ENCODE measurements around the gene PGBD2. TPM values are rescaled to one million over a fixed set of nuclear protein-coding genes. Genes with fewer than 3 reads are reported as not detected.
"Not testable (repeated sequence)": the region's sequence is repeated elsewhere in the genome, so short reads cannot be mapped to it uniquely, and the experiment has no call there.

Gene PGBD2
- total RNA-seq, 1 experiment from 2014 or later, result 5.7 TPM

DNA sequence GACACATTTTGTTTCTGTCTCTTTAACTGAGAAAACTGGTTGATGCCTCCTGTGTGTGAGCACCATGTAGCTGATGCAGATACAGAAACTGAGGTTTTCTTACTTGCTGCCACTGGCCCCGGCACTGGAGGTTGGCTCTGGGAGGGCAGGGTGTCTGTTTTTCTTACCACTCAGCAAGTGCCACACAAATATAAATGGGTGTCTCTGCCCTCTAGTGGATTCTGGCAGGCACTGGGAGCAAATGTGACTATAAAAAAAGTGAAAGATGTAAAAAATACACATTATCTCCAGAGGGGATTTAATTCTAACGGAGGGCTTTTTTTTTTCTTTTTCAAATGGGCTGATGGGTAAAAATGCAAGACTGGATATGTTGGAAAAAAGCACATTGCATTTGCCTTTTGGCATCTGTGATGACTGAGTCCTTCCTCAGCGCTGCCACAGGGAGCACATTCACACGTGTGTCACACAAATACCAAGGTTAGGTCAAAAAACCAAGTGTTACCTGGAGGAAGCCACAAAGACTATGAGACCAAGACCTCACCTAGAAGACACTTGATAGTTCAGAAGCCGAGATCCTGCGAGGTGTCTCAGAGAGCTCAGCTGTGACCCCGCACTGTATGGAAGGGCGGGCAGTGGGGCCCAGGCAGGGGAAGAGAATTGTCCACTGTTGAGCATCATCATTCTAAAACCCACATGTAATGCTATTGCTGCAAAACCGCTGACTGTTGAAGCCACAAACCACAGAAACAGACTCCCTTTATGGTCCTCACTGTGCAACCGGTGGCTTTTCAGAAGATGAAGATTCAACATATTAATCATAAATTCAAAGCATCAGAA, 18.9 kb downstream of the PGBD2 start:
- Histone ChIP-seq H3K27me3 (replicated peaks; ENCODE audit: insufficient read depth, low read depth, low read length, poor library complexity) (no peaks in the 10 kb centered on the region), H3K4me3 (ENCODE audit: low read depth, low read length, poor library complexity, severe bottlenecking) (no peak overlapping the region), H3K27ac (ENCODE audit: low read depth, low read length, poor library complexity, severe bottlenecking) (no peak overlapping the region), H3K4me1 (ENCODE audit: insufficient read depth, low read length, poor library complexity, severe bottlenecking) (no peaks in the 10 kb centered on the region), H3K36me3 (ENCODE audit: insufficient read depth, low read length, poor library complexity, severe bottlenecking) (no peaks in the 10 kb centered on the region), H3K9me3 (ENCODE audit: low read depth, low read length, poor library complexity, severe bottlenecking) (no peaks in the 10 kb centered on the region)
- peak; percentile 77 for DNase-seq (ENCODE audit: low spot score)
- CTCF ChIA-PET, result no interaction called here
- no TSS peak for BruUV-seq (replicated peaks)
- peak; percentile 78 for TF ChIP-seq CTCF (conservative IDR thresholded peaks at IDR 0.05; ENCODE audit: low read depth, low read length)
- no peak for TF ChIP-seq EZH2 (IDR thresholded peaks at IDR 0.05; ENCODE audit: borderline replicate concordance, low read depth, low read length, poor library complexity, severe bottlenecking)
- intact Hi-C loops (cut with micrococcal nuclease; ENCODE audit: unreplicated experiment), result no loop called here
- POLR2A ChIA-PET (ENCODE audit: low non-redundant PET), result no interaction called here

DNA sequence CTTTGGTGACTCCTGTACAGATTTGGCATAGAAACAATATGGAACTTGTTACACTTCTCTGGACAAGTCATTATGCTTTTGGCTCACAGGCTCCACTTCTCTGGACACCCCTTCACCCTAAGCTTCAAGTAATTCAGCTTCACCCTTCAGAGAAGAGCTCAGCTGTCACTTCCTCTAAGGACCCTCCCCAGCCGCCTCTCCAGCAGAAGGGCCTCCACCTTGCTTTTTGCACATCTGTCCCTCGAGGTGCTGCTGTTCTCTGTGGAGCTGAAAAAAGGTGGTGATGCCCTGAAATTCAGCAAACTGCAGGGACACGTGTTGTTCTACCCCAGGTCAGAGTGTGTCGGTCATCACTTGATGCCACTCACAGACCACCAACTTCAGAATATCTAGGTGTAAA, 19.8 kb downstream of the PGBD2 start:
- CTCF ChIA-PET, result interaction anchor here (0.6 kb wide), 1 partner anchor 19 kb away, joined by 3 read pairs; no protein-coding TSS in a partner anchor
- H3K4me3 ChIP-seq (ENCODE audit: low read depth, low read length, poor library complexity, severe bottlenecking); H3K9me3 ChIP-seq (ENCODE audit: low read depth, low read length, poor library complexity, severe bottlenecking); POLR2A ChIA-PET (ENCODE audit: low non-redundant PET); intact Hi-C loops (cut with micrococcal nuclease; ENCODE audit: unreplicated experiment); H3K27me3 ChIP-seq (replicated peaks; ENCODE audit: insufficient read depth, low read depth, low read length, poor library complexity); H3K27ac ChIP-seq (ENCODE audit: low read depth, low read length, poor library complexity, severe bottlenecking); BruUV-seq (replicated peaks); H3K4me1 ChIP-seq (ENCODE audit: insufficient read depth, low read length, poor library complexity, severe bottlenecking); H3K36me3 ChIP-seq (ENCODE audit: insufficient read depth, low read length, poor library complexity, severe bottlenecking); DNase-seq (ENCODE audit: low spot score): not testable (repeated sequence)

DNA sequence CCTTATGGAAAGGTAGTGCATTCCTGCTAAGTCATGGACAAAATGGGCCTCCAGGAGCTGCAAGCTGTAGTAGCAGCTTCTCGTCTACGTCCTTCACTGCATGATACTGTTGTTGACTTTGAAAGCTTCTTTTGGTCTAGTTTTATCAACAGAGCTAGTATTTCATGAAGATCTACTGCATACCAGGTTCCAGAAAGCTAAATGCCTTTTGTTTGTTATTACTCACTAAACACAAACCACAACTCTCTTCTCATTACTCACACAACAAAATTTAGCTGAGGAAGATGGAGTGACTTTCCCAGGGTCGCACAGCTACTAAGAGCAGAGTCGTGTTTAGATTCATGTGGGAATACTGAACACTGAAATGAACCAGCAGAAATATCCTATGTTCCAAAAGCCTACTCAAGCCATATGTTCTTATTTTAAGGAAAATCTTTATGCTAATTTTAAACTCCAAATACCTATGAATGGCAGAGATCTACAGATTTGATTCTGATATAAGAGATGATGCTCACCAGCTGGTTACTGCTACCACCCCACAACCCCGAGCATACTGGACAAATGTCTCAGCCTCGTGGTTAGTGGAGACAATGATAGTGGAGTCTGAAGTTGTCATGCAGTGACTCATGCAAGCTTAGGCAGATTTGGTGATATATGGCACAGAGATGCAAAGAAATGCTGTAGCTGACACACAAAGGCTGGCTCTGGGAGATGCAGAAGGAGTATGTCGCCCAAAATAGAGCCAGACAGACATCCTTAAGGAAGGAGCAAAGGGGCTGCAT, 20.6 kb downstream of the PGBD2 start:
- Histone ChIP-seq H3K4me1 (ENCODE audit: insufficient read depth, low read length, poor library complexity, severe bottlenecking) (no peaks in the 10 kb centered on the region), H3K27ac (ENCODE audit: low read depth, low read length, poor library complexity, severe bottlenecking) (no peak overlapping the region), H3K27me3 (replicated peaks; ENCODE audit: insufficient read depth, low read depth, low read length, poor library complexity) (no peaks in the 10 kb centered on the region), H3K9me3 (ENCODE audit: low read depth, low read length, poor library complexity, severe bottlenecking) (no peaks in the 10 kb centered on the region), H3K36me3 (ENCODE audit: insufficient read depth, low read length, poor library complexity, severe bottlenecking) (no peaks in the 10 kb centered on the region), H3K4me3 (ENCODE audit: low read depth, low read length, poor library complexity, severe bottlenecking) (no peak overlapping the region)
- BruUV-seq (replicated peaks), result no TSS peak
- DNase-seq (ENCODE audit: low spot score), result no peak
- POLR2A ChIA-PET (ENCODE audit: low non-redundant PET), result no interaction called here
- TF ChIP-seq CTCF (conservative IDR thresholded peaks at IDR 0.05; ENCODE audit: low read depth, low read length) (no peak), EZH2 (IDR thresholded peaks at IDR 0.05; ENCODE audit: borderline replicate concordance, low read depth, low read length, poor library complexity, severe bottlenecking) (no peak)
- CTCF ChIA-PET, result interaction anchor here (0.6 kb wide), 1 partner anchor 20 kb away, joined by 3 read pairs; no protein-coding TSS in a partner anchor
- intact Hi-C loops (cut with micrococcal nuclease; ENCODE audit: unreplicated experiment), result no loop called here

DNA sequence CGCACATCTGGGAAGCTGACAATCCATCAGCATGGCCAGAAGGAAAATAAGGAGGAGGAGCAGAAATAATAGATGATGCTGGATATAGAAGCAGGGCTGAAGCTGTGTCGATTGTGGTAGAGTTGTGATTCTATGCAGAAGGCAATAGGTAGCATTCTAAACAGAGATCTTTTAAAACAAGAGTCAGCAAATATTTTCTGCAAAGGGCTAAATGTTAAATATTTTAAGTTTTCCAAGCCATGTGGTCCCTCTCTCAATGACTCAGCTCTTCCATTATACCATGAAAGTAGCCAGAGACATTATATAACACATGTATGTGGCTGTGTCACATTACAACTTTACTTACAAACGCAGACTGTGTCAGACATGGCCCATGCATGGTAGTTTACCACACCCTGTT, 21.2 kb downstream of the PGBD2 start:
- H3K36me3 ChIP-seq (ENCODE audit: insufficient read depth, low read length, poor library complexity, severe bottlenecking); H3K9me3 ChIP-seq (ENCODE audit: low read depth, low read length, poor library complexity, severe bottlenecking); H3K27me3 ChIP-seq (replicated peaks; ENCODE audit: insufficient read depth, low read depth, low read length, poor library complexity); DNase-seq (ENCODE audit: low spot score); H3K27ac ChIP-seq (ENCODE audit: low read depth, low read length, poor library complexity, severe bottlenecking); CTCF ChIA-PET; H3K4me1 ChIP-seq (ENCODE audit: insufficient read depth, low read length, poor library complexity, severe bottlenecking); POLR2A ChIA-PET (ENCODE audit: low non-redundant PET); H3K4me3 ChIP-seq (ENCODE audit: low read depth, low read length, poor library complexity, severe bottlenecking); intact Hi-C loops (cut with micrococcal nuclease; ENCODE audit: unreplicated experiment); BruUV-seq (replicated peaks): not testable (repeated sequence)

- intact Hi-C loops (cut with micrococcal nuclease; ENCODE audit: unreplicated experiment); POLR2A ChIA-PET (ENCODE audit: low non-redundant PET); CTCF ChIA-PET: not testable (repeated sequence)
These were observed 22.1 kb downstream of the PGBD2 start for GRCh38 chr1:248928122-248928521.

GRCh38 chr1:248930037-248930436, 24.0 kb downstream of the PGBD2 start:
- BruUV-seq (replicated peaks); POLR2A ChIA-PET (ENCODE audit: low non-redundant PET); intact Hi-C loops (cut with micrococcal nuclease; ENCODE audit: unreplicated experiment); CTCF ChIA-PET; H3K27ac ChIP-seq (ENCODE audit: low read depth, low read length, poor library complexity, severe bottlenecking); H3K36me3 ChIP-seq (ENCODE audit: insufficient read depth, low read length, poor library complexity, severe bottlenecking); H3K4me1 ChIP-seq (ENCODE audit: insufficient read depth, low read length, poor library complexity, severe bottlenecking); H3K4me3 ChIP-seq (ENCODE audit: low read depth, low read length, poor library complexity, severe bottlenecking); H3K27me3 ChIP-seq (replicated peaks; ENCODE audit: insufficient read depth, low read depth, low read length, poor library complexity); H3K9me3 ChIP-seq (ENCODE audit: low read depth, low read length, poor library complexity, severe bottlenecking); DNase-seq (ENCODE audit: low spot score): not testable (repeated sequence)

More at GRCh38 chr1:248928122-248928521, 22.1 kb downstream of the PGBD2 start:
- not testable (repeated sequence) for H3K4me3 ChIP-seq (ENCODE audit: low read depth, low read length, poor library complexity, severe bottlenecking); BruUV-seq (replicated peaks); H3K4me1 ChIP-seq (ENCODE audit: insufficient read depth, low read length, poor library complexity, severe bottlenecking); H3K9me3 ChIP-seq (ENCODE audit: low read depth, low read length, poor library complexity, severe bottlenecking); H3K36me3 ChIP-seq (ENCODE audit: insufficient read depth, low read length, poor library complexity, severe bottlenecking); H3K27ac ChIP-seq (ENCODE audit: low read depth, low read length, poor library complexity, severe bottlenecking); DNase-seq (ENCODE audit: low spot score); H3K27me3 ChIP-seq (replicated peaks; ENCODE audit: insufficient read depth, low read depth, low read length, poor library complexity)
